Measurements from ENCODE around the gene HECTD4. TPM values are rescaled to one million over a fixed set of nuclear protein-coding genes. Genes with fewer than 3 reads are reported as not detected.
A peak's percentile ranks its signal among the peaks of the same experiment; 100 is the strongest.

Gene HECTD4
- total RNA-seq, 1 donor from 2014 or later = 47.3 TPM

DNA sequence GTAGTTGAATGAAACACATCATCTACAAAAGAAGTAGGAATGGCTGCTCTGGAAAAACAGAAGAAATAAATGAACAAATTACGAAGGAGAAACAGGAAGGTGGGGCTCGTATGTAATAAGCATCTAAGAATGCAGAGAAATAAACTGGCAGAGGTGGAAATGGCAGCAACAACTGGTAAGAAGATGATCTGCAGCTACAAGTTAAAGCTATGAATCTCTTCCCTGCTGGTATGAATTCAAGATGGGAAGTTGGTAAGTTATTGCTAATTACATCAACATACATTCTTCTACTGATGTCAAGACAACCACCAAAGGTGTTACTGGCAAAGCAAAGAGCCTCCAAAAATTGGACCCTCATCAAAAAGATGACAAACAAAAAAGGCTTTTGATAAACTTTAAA is 59.8 kb downstream of the HECTD4 start:
- DNase-seq (ENCODE audit: low read depth) = no peak

DNA sequence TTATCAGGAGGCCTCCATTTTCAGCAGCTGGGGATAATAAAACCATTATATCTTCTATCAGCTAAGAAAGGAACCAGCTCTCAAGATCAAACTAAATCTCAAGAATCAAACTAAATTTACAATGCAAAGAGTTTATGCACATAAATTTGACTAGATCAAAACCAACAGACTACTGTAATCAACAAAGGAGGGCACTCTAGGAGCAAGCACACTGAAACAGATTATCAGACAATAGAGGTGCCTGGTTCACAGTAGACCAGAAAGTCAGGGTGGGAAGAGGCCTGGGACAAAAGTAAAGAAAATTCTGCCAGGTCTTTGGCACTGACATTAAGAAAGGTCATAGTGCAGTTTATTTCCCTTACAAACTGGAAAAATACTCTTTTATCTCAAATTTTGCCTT is 61.0 kb downstream of the HECTD4 start:
- no peak for DNase-seq (ENCODE audit: low read depth)

DNA sequence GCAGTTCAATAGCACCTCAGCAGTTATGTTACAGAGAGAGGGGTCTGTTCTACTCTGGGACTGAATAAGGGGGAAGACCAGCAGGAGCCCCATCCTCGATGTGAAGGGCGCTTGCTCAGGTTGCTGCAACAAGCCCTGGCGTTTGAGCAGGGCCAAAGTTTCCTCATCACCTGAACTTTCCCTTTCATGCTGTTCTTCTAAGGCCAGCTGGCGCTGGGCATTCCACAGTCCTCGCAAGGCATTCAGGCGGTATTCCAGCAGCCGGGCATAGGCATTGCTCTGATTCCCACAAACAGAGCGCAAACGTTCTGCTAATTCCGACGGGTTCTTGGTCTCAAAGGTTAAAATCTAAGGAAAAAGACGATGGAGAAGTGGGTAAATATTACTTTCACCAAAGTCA is 62.8 kb downstream of the HECTD4 start:
- DNase-seq (ENCODE audit: low read depth) = no peak

DNA sequence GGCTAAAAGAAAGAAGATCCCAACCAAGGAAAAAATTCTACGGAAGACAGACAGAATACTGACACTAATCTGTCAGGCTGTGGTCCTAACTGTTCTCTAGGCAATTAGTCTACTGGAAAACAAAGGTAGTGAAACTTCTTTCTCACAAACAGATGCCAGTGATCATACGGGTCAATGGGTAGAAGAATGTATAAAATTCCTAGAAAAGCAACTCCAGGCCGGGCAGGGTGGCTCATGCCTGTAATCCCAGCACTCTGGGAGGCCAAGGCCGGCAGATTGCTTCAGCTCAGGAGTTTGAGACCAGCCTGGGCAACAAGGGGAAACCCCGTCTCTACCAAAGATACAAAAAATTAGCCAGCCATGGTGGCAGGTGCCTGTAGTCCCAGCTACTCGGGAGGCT is 64.8 kb downstream of the HECTD4 start:
- peak; percentile 61 for DNase-seq (ENCODE audit: low read depth)

DNA sequence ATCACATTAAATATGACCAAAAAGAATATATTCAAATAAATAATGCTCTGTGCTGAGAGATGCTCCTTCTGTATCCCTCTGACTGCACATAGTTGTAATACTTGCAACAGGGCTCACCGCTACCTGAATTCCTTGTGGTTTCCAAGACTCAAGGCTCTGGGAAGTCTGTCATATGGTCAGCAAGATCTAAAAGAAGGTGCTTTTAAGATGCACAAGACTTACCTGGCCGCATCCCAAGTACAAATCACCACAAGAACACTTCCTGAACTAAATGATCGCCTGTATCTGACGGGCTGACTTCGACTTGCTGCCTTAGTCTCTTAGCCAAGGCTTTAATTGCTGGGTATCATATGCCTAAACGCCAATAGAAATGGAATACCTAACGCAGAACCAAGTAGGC is 67.2 kb downstream of the HECTD4 start:
- DNase-seq (ENCODE audit: low read depth) = peak; percentile 41

DNA sequence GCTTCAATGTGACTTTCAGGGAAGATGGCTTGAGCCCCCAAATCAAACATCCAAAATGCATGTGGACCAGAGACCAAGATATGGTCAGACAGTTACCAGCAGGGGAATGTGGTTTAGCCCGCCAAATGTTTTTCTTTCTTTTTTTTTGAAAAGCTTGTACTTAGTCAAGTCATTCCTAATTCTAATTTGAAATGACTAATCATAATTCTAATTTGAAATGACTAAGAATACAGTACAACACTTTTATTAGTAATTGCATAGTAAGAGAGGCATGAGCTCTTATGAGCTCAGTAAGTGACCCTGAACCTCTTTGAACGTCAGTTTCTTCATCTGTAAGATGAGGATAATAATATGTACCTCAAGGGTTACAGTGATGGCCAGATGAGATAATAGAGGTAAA is 72.4 kb downstream of the HECTD4 start:
- no peak for DNase-seq (ENCODE audit: low read depth)

DNA sequence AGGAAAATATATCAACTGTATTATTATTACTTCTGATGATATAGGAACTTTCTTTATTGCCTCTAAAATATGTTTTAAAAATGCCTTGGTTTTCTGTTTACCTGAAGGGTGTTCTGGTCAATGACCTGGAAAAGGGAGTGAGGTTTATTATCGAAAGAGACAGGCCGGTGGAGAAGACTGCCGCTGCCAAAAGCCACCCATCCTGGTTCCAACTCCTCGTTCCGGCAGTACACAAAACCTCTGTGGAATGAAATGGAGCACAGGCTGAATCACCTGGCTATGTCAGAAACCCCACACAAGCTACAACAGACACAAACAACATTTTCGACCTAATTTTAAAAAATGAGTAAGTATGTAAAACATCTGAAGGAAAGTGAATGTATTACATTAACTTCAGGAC is 73.6 kb downstream of the HECTD4 start:
- no peak for DNase-seq (ENCODE audit: low read depth)

DNA sequence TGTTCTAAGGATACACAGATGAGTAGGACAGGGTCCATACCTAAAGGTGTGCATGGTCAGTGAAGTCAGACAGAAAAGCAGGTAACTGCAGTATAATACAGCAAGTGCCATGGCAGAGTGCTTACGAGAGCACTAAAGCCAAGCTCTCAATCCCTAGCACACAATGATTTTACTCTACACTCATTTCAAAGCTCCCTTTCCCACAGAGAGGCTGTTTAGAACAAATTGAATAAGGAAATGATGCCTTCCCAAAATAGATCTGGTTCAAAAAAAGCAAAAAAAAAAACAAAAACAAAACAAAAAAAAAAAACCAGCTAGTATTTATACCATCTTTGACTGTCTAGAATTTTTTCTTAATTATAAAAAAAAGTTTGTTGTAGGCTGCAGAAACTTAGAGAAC is 74.1 kb downstream of the HECTD4 start:
- no peak for DNase-seq (ENCODE audit: low read depth)

DNA sequence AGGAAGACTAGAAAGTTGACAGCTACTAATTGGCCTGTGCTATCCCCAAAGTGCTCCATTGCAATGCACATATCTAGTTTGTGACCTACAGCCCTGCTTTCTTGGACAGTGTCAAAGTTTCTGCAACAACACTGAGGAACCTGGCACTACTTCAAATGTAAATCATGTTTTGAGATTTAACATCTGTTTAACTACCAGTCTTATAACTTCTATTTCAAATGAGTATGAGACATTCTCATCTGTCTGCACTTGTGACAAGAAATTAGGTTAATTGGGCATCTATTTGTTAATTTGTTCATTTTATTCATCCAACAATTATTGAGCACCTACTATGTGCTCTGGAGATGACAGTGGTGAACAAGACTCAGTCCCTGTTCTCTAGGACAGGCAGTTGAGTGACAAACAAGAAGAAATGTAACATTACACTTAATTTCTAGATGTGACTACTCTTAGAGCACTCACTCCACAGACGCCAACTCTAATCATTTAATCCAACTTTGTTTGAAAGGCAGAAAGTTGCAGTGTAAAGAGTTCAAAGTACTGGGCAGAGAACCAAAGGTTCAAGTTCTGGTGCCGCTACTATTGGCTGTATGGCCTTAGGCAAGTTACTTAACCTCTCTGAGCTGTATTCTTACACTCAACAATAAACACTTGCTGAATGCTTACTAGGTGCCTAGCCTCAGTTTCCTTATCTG is 74.8 kb downstream of the HECTD4 start:
- DNase-seq (ENCODE audit: low read depth) = no peak

DNA sequence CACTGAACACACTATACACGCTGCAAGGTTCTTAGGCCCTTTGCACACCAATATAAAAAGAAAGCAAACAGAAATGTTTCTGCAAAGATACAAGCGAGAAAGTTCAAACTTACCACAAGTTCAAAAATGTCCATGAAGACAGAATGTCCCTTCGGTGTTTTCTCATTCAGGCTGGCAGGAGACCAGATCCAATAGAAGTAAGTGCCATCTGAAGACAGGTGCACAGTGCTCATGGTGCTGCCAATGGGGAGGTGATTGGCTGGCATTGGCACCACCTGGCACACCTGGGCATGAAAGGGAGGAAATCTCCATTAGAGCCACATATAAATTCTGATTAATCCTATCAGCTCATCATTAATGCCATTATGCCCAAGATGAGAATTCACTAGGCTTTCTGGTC is 76.3 kb downstream of the HECTD4 start:
- no peak for DNase-seq (ENCODE audit: low read depth)

DNA sequence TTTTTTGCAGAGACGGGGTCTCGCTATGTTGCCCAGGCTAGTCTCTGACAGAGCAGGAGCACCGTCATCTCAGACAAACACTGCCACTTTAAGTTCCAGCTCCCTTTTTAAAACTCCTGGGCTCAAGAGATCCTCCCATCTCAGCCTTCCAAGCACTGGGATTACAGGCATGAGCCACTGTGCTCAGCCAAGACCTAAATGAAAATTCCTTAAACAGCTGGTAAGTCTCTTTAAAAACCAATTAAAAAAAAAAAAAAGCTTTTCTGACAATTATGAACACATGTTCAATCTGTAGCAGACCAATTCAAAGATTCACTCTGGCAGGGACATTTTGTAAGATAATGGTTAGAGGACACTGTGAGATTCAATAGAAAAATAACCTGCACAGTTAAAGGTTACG is 77.8 kb downstream of the HECTD4 start:
- DNase-seq (ENCODE audit: low read depth) = no peak

DNA sequence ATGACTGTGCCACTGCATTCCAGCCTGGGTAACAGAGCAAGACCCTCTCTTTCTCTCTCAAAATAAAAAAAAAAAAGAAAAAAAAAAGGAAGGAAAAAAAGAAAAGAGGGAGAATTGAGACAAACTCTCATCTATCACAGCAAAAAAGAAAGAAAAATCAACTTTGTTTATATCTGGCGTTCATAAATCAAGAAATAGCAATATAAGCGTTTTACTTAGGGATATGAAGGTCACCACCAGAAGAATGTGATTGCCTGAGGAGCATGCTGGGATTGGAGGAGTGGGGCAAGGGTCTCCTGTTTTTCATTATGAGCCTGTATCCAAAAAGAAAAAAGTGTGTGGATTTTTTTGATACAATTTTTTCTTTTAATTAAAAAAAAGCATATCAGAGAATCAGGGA is 78.4 kb downstream of the HECTD4 start:
- DNase-seq (ENCODE audit: low read depth) = no peak

DNA sequence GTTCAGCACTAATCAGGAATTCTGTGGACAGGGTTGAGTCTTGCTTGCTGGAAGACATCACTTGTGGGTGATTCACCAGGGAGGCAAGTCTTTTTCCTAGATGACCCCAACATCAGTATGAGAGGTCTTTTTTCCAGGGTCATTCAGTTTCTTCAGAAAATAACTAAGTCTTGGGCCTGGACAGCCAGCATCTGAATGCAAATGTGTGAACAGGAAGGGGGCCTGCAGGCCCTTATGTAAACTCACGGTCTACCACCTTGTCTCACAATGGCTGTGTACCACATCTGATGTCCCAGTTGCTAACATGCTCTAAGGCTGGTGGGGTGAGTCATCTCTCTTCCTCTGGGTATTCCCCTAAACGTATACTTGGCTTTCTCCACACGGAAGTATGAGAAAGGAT is 79.2 kb downstream of the HECTD4 start:
- DNase-seq (ENCODE audit: low read depth) = peak; percentile 48

DNA sequence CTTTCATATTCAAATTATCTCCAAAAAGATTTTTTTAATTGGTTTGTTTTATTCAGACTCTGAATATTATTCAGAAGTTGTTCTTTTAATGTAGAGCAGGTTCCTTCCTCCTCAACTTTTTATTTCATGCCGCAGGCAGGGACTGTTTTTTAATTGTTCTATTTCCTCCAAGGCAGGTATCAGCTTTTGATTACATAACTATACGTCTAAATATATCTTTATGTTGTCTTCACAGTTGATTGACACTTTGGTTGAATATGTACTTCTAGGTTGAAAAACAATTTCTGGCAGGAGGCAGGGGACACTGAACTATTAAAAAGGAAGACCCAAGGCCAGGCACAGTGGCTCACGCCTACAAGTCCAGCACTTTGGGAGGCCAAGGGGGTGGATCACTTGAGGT is 82.5 kb downstream of the HECTD4 start:
- no peak for DNase-seq (ENCODE audit: low read depth)

DNA sequence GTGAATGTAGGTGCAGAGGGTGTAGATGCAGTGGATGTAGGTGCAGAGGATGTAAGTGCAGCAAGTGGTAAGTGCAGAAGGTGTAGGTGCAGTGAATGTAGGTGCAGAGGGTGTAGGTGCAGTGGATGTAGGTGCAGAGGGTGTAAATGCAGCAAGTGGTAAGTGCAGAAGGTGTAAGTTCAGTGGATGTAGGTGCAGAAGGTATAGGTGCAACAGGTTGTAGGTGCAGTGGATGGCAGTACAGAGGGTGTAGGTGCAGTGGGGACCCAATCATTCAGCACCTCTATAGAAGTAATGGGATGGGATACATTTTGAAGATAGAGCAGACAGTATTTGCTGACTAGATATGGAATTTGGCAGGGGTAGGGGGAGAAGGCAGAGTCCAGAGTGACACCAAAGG is 85.0 kb downstream of the HECTD4 start:
- DNase-seq (ENCODE audit: low read depth) = no peak

DNA sequence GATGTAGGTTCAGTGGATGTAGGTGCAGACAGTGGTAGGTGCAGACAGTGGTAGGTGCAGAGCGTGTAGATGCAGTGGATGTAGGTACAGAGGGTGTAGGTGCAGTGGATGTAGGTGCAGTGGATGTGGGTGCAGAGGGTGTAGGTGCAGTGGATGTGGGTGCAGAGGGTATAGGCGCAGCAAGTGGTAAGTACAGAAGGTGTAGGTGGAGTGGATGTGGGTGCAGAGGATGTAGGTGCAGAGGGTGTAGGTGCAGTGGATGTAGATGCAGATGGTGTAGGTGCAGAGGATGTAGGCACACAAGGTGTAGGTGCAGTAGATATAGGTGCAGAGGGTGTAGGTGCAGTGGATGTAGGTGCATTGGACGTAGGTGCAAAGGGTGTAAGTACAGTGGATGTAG is 86.0 kb downstream of the HECTD4 start:
- DNase-seq (ENCODE audit: low read depth) = no peak

DNA sequence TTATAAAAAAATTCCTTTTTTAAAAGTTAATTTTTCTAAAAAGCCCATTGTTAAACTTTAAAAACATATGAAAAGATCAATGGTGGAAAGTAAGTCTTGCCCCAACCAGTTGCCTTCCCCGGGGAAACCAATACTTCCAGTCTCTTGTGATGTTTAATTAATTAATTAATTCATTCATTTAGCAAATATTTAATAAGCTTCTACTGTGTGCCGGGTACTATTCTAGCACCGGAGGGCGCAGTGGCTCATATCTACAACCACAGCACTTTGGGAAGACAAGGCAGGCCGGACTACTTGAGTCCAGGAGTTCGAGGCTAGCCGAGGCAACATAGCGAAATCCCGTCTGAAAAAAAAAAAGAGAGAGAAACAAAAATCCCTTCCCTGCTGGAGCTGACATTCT is 87.4 kb downstream of the HECTD4 start:
- DNase-seq (ENCODE audit: low read depth) = peak; percentile 19

DNA sequence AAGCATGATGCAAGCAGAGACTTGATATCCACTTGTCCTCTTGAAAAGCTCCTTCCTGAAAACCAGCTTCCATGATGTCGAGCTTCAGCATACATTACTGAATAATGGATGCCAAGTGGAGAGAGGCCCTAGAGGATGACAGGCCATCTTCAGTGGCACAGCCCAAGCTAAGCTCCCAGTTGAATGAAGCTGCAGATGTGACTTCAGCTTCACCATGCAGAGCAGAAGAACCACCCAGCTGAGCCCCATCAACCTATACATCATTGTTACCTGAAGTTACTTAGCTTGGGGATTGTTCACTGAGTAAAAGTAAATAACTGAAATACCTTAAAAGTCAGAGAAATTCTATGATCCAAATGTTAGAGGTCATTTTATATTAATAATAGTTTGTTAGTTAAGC is 93.6 kb downstream of the HECTD4 start:
- no peak for DNase-seq (ENCODE audit: low read depth)

DNA sequence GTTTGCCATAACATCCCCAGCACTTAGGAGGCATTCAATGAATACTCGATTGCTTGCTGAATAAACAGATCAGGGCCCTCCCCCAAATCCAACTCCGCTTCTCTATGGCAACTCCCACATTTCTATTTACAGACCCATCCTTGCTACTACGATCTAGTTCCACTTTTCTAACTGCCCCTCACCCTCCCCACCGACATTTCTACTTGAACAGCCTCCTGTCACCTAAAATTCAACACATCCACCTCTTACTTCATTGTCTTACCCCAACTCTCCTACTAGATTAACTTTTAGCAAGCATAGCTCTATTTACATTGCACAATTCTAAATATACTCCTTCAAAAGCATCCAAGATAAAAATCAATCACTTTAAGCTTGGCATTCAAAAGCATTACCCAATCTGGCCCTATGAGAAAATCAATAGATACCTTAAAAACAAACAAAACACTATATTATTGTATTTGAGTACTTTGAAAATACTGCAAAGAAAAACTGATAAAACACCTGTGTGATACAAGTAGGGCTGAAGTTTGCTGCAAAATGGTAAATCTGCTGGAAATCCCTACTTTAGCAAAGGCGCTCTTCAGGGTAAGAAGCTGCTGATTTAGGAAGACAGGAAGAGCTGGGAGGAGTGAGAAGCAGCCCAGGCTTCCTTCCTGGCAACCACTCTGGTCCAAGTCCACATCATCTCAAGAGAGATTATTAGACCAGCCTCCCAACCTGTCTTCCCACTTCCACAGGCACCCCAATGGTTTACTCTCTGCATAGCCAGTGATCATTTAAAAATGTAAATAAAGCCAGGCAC is 96.4 kb downstream of the HECTD4 start:
- DNase-seq (ENCODE audit: low read depth) = no peak

DNA sequence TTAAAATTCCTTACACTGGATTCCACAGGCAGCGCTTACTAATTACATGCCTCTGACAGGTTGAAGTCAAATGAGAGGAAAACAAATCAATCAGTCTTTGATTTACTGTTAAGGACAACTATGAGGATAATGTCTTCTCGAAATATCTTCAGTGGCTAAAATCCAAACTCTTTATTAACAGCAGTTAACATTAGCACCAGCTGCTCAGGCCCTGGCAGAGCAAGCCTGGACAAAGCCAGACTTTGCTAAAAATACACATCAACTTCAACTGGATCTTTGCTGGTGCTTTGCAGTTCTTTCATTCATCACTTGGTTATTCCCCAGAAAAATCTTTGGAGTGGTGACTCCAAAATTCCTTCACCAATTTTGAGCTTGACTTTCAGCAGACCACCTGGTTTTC is 98.7 kb downstream of the HECTD4 start:
- no peak for DNase-seq (ENCODE audit: low read depth)

DNA sequence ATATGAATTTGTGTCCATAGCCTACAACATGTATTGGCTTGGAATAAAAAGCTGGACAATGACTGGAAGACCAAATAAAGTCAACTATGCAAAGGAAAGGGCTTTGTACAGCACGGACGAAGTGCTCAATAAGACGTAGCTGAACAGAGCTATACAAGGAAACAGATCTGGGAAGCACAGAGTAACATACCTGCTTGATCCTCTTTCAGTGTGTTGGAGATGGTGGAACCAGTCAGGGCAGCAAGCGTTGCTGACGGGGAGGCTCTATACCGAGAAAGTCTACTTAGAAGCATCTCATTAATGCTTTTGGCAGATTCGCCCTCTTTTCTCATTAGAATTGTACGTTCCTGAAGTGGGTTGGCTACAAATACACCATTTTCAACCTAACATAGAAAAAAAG is 99.3 kb downstream of the HECTD4 start:
- no peak for DNase-seq (ENCODE audit: low read depth)

DNA sequence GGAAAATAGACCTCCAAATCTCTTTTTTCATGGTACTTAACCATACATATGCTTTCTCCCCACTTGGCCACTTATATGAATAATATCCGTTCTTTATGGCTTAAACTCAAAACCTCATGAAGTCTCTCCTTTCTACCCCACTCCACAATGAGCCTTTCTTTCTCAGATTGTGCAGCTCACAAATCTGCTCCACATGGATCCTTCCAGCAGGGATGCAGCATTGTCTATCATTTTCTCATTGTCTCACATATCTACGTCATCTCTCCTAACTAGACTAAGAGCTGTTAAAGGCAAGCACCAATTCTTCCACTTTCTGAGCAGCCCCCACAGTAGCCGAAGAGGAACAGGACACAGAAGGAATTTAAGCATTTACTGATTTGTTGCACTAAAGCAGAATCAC is 106.4 kb downstream of the HECTD4 start:
- no peak for DNase-seq (ENCODE audit: low read depth)

DNA sequence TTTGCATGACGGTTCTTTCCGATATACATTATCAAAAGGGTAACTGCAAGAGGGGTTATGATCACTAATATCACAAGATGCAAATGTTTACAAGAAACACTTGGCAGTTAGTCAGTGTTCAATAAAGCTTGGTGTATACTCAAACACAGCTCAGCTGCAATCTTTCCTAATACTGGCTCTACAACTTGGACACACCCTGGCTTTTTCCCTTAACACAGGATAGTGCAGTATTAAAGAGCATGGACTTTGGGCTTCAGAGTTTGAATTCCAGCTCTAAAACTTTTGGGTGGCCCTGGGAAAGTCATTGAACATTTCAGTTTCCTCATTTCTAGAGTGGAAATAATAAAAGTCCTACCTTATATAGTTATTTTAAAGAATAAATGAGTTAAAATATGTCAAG is 107.0 kb downstream of the HECTD4 start:
- no peak for DNase-seq (ENCODE audit: low read depth)

DNA sequence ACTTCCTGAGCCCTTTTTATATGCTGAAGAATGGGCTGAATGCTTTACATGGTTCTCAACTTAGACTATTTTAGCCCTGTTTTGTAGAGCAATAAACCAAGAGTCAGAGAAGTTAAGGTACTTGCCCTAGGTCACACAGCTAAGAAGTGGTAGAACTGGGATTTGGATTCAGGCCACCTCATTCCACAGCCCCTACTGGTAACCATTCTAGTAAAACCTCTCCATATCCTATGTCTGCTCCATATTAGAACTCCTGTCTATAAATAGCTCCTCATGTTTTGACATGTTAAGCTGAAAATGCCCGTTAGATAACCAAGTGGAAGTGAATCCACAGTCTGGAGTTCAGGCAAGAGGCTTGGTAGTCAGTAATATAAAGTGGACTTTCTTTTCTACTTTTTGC is 111.6 kb downstream of the HECTD4 start:
- no peak for DNase-seq (ENCODE audit: low read depth)

Measured in renal cortical epithelial cell (primary cell).